HepG2 (cell line): ENCODE results near the gene RHBDL3. TPM values are rescaled to one million over a fixed set of nuclear protein-coding genes. Genes with fewer than 3 reads are reported as not detected.

Source experiments
- FOXA3 ChIP-seq: IDR thresholded peaks from 2 replicates; pipeline ENCODE4 v1.6.1; 2016; ENCODE audit warnings: missing genetic modification reagents, missing compliant biosample characterization
- GABPA ChIP-seq, 2 experiments: IDR thresholded peaks; 2 replicates each; pipeline ENCODE4 v1.6.1; 2011 to 2016; ENCODE audit warnings: low read depth in 2 of 2, low read length in 1 of 2, missing biosample characterization in 1 of 2, missing genetic modification characterization in 1 of 2
- GATAD2A ChIP-seq: IDR thresholded peaks from 2 replicates; pipeline ENCODE4 v1.6.1; 2016
- NONO ChIP-seq, 2 experiments: fragments of 450-650 bp in 1 of 2; sonication (generic) in 1 of 2; formaldehyde crosslinking in 1 of 2; IDR thresholded peaks in 1 of 2; conservative IDR thresholded peaks in 1 of 2; 2 replicates each; pipeline versions ENCODE4 v1.6.1 to v1.8.0; 2017 to 2022; ENCODE audit warnings: mild to moderate bottlenecking in 1 of 2, missing genetic modification reagents in 1 of 2, moderate library complexity in 1 of 2
- NR2F2 ChIP-seq: IDR thresholded peaks from 2 replicates; pipeline ENCODE4 v1.6.1; 2012; ENCODE audit warnings: low read depth, inconsistent platforms, borderline replicate concordance
- PHF5A ChIP-seq: IDR thresholded peaks from one replicate; pipeline ENCODE4 v1.6.1; 2018; ENCODE audit warnings: low read depth, missing genetic modification reagents; ENCODE audit not compliant: unreplicated experiment
- RELA ChIP-seq: sonication (generic); formaldehyde crosslinking; IDR thresholded peaks from 2 replicates; pipeline ENCODE4 v1.4.0; 2020; ENCODE audit warnings: missing genetic modification reagents
- SALL1 ChIP-seq: sonication (generic); formaldehyde crosslinking; IDR thresholded peaks from 2 replicates; pipeline ENCODE4 v1.8.0; 2022; ENCODE audit warnings: mild to moderate bottlenecking, missing genetic modification reagents
- SOX13 ChIP-seq, 3 experiments: fragments of 450-650 bp in 1 of 3; sonication (generic) in 1 of 3; formaldehyde crosslinking in 1 of 3; IDR thresholded peaks in 2 of 3; conservative IDR thresholded peaks in 1 of 3; 2 replicates each; pipeline versions ENCODE4 v1.5.0 to v1.6.1; 2016 to 2020; ENCODE audit warnings: antibody characterized with exemption in 1 of 3, mild to moderate bottlenecking in 1 of 3, missing compliant biosample characterization in 1 of 3, missing genetic modification reagents in 1 of 3, moderate library complexity in 1 of 3
- SRSF4 ChIP-seq: fragments of 200-400 bp; formaldehyde crosslinking; IDR thresholded peaks from one replicate; pipeline ENCODE4 v1.6.1; 2018; ENCODE audit warnings: mild to moderate bottlenecking, low read depth, low read length, moderate library complexity; ENCODE audit not compliant: poor library complexity, severe bottlenecking
- ZNF337 ChIP-seq: sonication (generic); formaldehyde crosslinking; IDR thresholded peaks from 2 replicates; pipeline ENCODE4 v1.5.1; 2020; ENCODE audit warnings: missing genetic modification reagents, low read depth, mild to moderate bottlenecking, borderline replicate concordance
- ZNF772 ChIP-seq: sonication (generic); formaldehyde crosslinking; IDR thresholded peaks from 2 replicates; pipeline ENCODE4 v1.5.0; 2020; ENCODE audit warnings: mild to moderate bottlenecking, missing genetic modification reagents
- polyA plus RNA-seq, 8 experiments: library from polyadenylated mRNA; depleted of rRNA in 3 of 8; stranded (reverse) in 7 of 8; unstranded in 1 of 8; fragments of >200 nt; fragmentation: Illumina TruSeq in 4 of 8; extraction: Trizol in 4 of 8; gene quantifications; 2 replicates each; pipeline versions ENCODE4 v1.2.1 to v1.2.3, GENCODE V29; 2011 to 2016; ENCODE audit warnings: low read depth in 4 of 8, missing spikeins in 1 of 8, mixed read lengths in 1 of 8; ENCODE audit not compliant: insufficient read depth in 1 of 8
- total RNA-seq, 5 experiments: library from RNA; depleted of rRNA; stranded (reverse); fragments of >200 nt; fragmentation: Illumina TruSeq; extraction: Trizol; gene quantifications; 2 replicates each; pipeline ENCODE4 v1.2.3, GENCODE V29; 2016; ENCODE audit warnings: low read depth in 1 of 5
- TF ChIP-seq, protein P1 (sequence below): IDR thresholded peaks from 2 replicates; pipeline ENCODE4 v1.4.0; 2020; ENCODE audit warnings: mild to moderate bottlenecking, missing genetic modification reagents

Gene RHBDL3
- total and polyA plus RNA-seq, 2 of the 13 experiments (the other 11 are each of a cell fraction or from before 2014, with no cell fraction given): 0.09 TPM; not detected in 1

DNA sequence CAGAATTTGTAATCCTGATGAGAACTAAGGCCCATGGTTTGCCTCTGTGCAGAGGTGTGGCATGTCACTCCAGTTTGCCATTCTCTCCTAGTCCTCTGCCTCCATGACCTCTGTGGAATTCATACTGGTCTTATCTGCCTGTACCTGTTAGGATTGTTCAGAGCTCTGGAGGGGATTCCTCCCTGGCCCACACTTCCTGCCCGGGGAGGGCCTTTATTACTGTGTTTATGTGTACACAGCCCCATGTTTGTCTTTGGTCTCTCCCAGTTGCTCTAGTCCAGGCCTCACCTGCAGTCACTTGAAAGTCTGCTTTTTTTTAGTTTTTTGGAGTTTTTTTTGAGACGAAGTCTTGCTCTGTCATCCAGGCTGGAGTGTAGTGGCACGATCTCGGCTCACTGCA, 36.4 kb downstream of the RHBDL3 start (continued):
- TF ChIP-seq SOX13 (IDR thresholded peaks at IDR 0.05) (no peak), SOX13 (CRISPR knock-in tag; conservative IDR thresholded peaks at IDR 0.05 in 1 of 2, IDR thresholded peaks at IDR 0.05 in 1 of 2) (peak in 1 of 2 experiments; percentile 47; a peak in 2 of 4 replicates), PHF5A (CRISPR knock-in tag) (no peak), SRSF4 (no peak), ZNF337 (CRISPR knock-in tag) (no peak), ZNF772 (CRISPR knock-in tag) (no peak), SALL1 (CRISPR knock-in tag) (peak; percentile 75), FOXA3 (peak; percentile 74), RELA (CRISPR knock-in tag) (no peak), NR2F2 (peak; percentile 67; the same call in 1 of the 2 replicates), NONO (IDR thresholded peaks at IDR 0.05) (no peak), NONO (CRISPR knock-in tag; conservative IDR thresholded peaks at IDR 0.05) (no peak), GABPA (IDR thresholded peaks at IDR 0.05; ENCODE audit: low read depth, low read length) (no peak), GABPA (CRISPR knock-in tag; IDR thresholded peaks at IDR 0.05; ENCODE audit: low read depth) (0 out of 2 replicates have a peak, but pooled peaks have one; percentile 25), GATAD2A (peak; percentile 38; the same call in 1 of the 2 replicates)
- TF ChIP-seq, protein P1, sequence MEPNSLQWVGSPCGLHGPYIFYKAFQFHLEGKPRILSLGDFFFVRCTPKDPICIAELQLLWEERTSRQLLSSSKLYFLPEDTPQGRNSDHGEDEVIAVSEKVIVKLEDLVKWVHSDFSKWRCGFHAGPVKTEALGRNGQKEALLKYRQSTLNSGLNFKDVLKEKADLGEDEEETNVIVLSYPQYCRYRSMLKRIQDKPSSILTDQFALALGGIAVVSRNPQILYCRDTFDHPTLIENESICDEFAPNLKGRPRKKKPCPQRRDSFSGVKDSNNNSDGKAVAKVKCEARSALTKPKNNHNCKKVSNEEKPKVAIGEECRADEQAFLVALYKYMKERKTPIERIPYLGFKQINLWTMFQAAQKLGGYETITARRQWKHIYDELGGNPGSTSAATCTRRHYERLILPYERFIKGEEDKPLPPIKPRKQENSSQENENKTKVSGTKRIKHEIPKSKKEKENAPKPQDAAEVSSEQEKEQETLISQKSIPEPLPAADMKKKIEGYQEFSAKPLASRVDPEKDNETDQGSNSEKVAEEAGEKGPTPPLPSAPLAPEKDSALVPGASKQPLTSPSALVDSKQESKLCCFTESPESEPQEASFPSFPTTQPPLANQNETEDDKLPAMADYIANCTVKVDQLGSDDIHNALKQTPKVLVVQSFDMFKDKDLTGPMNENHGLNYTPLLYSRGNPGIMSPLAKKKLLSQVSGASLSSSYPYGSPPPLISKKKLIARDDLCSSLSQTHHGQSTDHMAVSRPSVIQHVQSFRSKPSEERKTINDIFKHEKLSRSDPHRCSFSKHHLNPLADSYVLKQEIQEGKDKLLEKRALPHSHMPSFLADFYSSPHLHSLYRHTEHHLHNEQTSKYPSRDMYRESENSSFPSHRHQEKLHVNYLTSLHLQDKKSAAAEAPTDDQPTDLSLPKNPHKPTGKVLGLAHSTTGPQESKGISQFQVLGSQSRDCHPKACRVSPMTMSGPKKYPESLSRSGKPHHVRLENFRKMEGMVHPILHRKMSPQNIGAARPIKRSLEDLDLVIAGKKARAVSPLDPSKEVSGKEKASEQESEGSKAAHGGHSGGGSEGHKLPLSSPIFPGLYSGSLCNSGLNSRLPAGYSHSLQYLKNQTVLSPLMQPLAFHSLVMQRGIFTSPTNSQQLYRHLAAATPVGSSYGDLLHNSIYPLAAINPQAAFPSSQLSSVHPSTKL (CRISPR knock-in tag): peak; percentile 40; the same call in 1 of the 2 replicates
